ENCODE data around the gene C12orf75. TPM values are rescaled to one million over a fixed set of nuclear protein-coding genes. Genes with fewer than 3 reads are reported as not detected.

Gene C12orf75
- total RNA-seq, 1 donor from 2014 or later: 56.5 TPM

DNA sequence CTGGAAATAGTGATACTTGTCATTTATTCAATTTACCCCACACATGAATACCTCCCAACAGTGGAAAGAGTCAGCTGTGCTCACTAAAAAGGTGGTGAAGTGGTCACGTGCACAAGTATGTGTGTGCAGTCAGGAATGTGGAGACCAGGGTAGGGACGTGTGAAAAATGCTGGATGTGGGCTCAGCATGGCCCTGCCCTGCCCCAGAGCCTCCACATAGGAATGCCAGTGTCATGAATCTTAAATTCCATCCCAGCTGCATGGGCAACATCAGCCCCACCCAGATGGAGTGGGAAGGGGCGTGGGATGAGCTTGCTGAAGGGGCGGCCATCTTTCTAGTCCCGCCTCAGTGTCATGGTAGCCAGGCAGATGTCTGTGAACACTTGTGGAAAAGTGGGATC is 87.7 kb downstream of the C12orf75 start:
- TF ChIP-seq CTCF (IDR thresholded peaks at IDR 0.05): no peak
- Histone ChIP-seq H3K4me1 (no peaks in the 10 kb centered on the region), H3K9me3 (no peaks in the 10 kb centered on the region), H3K27ac (peak overlapping the region; percentile 47 to 55), H3K4me3 (no peak overlapping the region), H3K36me3 (no peaks in the 10 kb centered on the region), H3K27me3 (no peaks in the 10 kb centered on the region)
- intact Hi-C loops (cut with DNase I): loop anchor here (1.0 kb wide), 1 partner anchor 729 kb away; no protein-coding TSS in a partner anchor
- DNase-seq (ENCODE audit: low spot score in 2 of 2): no peak

DNA sequence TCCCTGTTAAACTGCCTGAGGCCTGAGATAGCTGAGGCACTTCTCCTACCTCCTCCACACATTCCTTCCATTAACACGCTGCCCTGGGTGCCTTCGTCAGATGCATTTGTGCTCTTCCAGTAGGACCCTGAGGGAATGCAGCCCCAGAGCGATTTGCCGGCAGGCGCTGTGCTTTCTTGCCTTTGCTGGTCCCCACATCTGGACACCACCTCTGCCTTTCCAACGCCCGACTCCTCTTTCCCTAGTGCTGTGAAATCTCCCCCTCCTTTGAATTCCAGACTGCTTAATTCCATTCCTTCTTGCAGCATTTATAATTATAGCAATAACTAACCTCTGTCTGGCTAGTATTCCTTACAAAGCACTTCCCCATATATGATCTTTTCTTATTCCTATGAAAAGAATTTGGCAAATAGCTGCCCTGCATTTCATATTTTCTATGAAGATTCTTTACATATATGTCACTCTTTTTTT is 88.4 kb downstream of the C12orf75 start:
- intact Hi-C loops (cut with DNase I): loop anchor here (1.0 kb wide), 1 partner anchor 728 kb away; no protein-coding TSS in a partner anchor
- H3K9me3 ChIP-seq: no peaks in the 10 kb centered on the region
- DNase-seq (ENCODE audit: low spot score in 2 of 2): no peak
- no peaks in the 10 kb centered on the region for H3K4me1 ChIP-seq
- no peak for TF ChIP-seq CTCF (IDR thresholded peaks at IDR 0.05)
- H3K4me3 ChIP-seq: no peak overlapping the region
- peak overlapping the region; percentile 47 to 55 for H3K27ac ChIP-seq
- H3K36me3 ChIP-seq: no peaks in the 10 kb centered on the region
- no peaks in the 10 kb centered on the region for H3K27me3 ChIP-seq

GRCh38 chr12:105419606-105420005 is 89.1 kb downstream of the C12orf75 start:
- no peak for TF ChIP-seq CTCF (IDR thresholded peaks at IDR 0.05)
- peak overlapping the region; percentile 47 to 55 for H3K27ac ChIP-seq
- no peaks in the 10 kb centered on the region for H3K36me3 ChIP-seq
- H3K27me3 ChIP-seq: no peaks in the 10 kb centered on the region
- no peaks in the 10 kb centered on the region for H3K4me1 ChIP-seq
- DNase-seq (ENCODE audit: low spot score in 2 of 2): no peak
- H3K9me3 ChIP-seq: no peaks in the 10 kb centered on the region
- intact Hi-C loops (cut with DNase I): loop anchor here (1.0 to 10.0 kb wide), 5 partner anchors 288 to 805 kb away; no protein-coding TSS in a partner anchor
- no peak overlapping the region for H3K4me3 ChIP-seq

DNA sequence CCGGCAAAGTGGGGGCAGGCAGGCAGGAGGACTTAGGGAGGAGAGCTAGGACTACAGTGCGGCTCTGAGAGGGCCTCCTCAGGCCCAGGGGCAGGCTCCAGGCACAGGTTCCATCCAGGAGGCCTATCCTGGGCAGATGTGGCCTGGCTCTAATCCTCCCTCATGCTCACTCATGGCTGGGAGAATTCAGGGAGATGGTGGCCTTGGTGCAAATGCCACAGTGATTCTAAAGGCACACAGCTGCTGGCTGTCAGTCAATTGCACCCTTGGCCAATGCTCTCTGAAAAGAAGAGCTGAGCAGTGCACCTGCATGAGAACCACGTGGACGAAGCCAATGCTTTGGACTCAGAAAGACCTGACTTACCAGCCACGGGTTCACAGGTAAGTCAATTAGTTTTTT is 89.6 kb downstream of the C12orf75 start:
- Histone ChIP-seq H3K27ac (peak overlapping the region; percentile 47 to 55), H3K9me3 (no peaks in the 10 kb centered on the region), H3K4me1 (no peaks in the 10 kb centered on the region), H3K27me3 (no peaks in the 10 kb centered on the region), H3K4me3 (no peak overlapping the region), H3K36me3 (no peaks in the 10 kb centered on the region)
- DNase-seq (ENCODE audit: low spot score in 2 of 2): no peak
- TF ChIP-seq CTCF (IDR thresholded peaks at IDR 0.05): no peak
- intact Hi-C loops (cut with DNase I): loop anchor here (1.0 to 10.0 kb wide), 5 partner anchors 287 to 804 kb away; no protein-coding TSS in a partner anchor

GRCh38 chr12:105420659-105421240 is 90.3 kb downstream of the C12orf75 start:
- Histone ChIP-seq H3K27me3 (no peaks in the 10 kb centered on the region), H3K9me3 (no peaks in the 10 kb centered on the region), H3K36me3 (no peaks in the 10 kb centered on the region), H3K4me1 (no peaks in the 10 kb centered on the region), H3K4me3 (no peak overlapping the region), H3K27ac (no peak overlapping the region)
- TF ChIP-seq CTCF (IDR thresholded peaks at IDR 0.05): peak; percentile 77 to 91 (median 85)
- intact Hi-C loops (cut with DNase I): loop anchor here (1.0 to 10.0 kb wide), 5 partner anchors 287 to 804 kb away; no protein-coding TSS in a partner anchor
- peak in 1 of 2 donors; percentile 84 for DNase-seq (ENCODE audit: low spot score in 2 of 2)

Other genes starting within 250 kb of the C12orf75 start
- 68.9 TPM for gene ALDH1L2, start 246.2 kb upstream of the C12orf75 start, total RNA-seq
- 22.8 TPM for gene WASHC4, start 223.0 kb upstream of the C12orf75 start, total RNA-seq
- gene APPL2, start 94.5 kb upstream of the C12orf75 start, total RNA-seq: 4.6 TPM